HCT116 (cell line): ENCODE results near the gene HTR5A. TPM values are rescaled to one million over a fixed set of nuclear protein-coding genes. Genes with fewer than 3 reads are reported as not detected.

Source experiments
- ATAC-seq: fragments of 200-7000 bp; cut with Tn5 transposase; 2 replicates; pipeline ENCODE4 v1.9.1; 2020; ENCODE audit warnings: mild to moderate bottlenecking, moderate library complexity
- BruUV-seq: library from RNA; stranded (reverse); fragments of 400-500 nt; replicated peaks from 2 replicates; lab custom pipeline; 2021; lab: Mats Ljungman, UMichigan
- CTCF ChIA-PET: fragments of 300-600 bp; sonication (Branson Sonifier 250); formaldehyde crosslinking; loops from one replicate; lab custom pipeline; 2021; ENCODE audit warnings: antibody characterized with exemption; lab: Charles Lee
- POLR2A ChIA-PET: fragments of 300-600, 350-600 bp; sonication (Branson Sonifier 250); formaldehyde crosslinking; loops from one replicate; lab custom pipeline; 2021; ENCODE audit warnings: antibody characterized with exemption; lab: Charles Lee
- RAD21 ChIA-PET, 2 experiments: fragments of 300-600 bp; sonication (Branson Sonifier 250); formaldehyde crosslinking; loops; one replicate each; lab custom pipeline; 2023; ENCODE audit warnings: low total read pairs in 2 of 2; ENCODE audit not compliant: uncharacterized antibody in 2 of 2, unreplicated experiment in 2 of 2, low non-redundant PET in 1 of 2; lab: Charles Lee
- DNase-seq: peaks from one replicate; pipeline ENCODE4 v3.0.0-alpha.2; 2010; ENCODE audit warnings: low read depth, low spot score
- H2AFZ ChIP-seq: fragments of 200-600 bp; shearing (Covaris generic), sonication (generic); 2 replicates; pipeline ENCODE4 v1.6.1; 2017; ENCODE audit warnings: low read depth, mixed run types, mixed read lengths, antibody characterized with exemption, low read length; ENCODE audit not compliant: poor library complexity, severe bottlenecking
- H3K27ac ChIP-seq: 2 replicates; pipeline ENCODE4 v1.5.1; 2012; ENCODE audit warnings: low read depth, low read length
- H3K27me3 ChIP-seq: fragments of 200-600 bp; sonication (generic); 2 replicates; pipeline ENCODE4 v1.6.1; 2016; ENCODE audit warnings: mixed run types, low read length, mixed read lengths; ENCODE audit not compliant: insufficient read depth
- H3K36me3 ChIP-seq, 2 experiments: fragments of 200-500 bp in 1 of 2; fragments of 200-600 bp in 1 of 2; sonication (Bioruptor generic) in 1 of 2; sonication (generic) in 1 of 2; 2 replicates each; pipeline versions ENCODE4 v1.5.1 to v1.6.1; 2014 to 2016; ENCODE audit warnings: low read length in 2 of 2, inconsistent platforms in 1 of 2, mixed read lengths in 1 of 2, mixed run types in 1 of 2; ENCODE audit not compliant: insufficient read depth in 2 of 2, control insufficient read depth in 1 of 2
- H3K4me1 ChIP-seq, 2 experiments: fragments of 200-600 bp in 1 of 2; sonication (generic) in 1 of 2; 2 replicates each; pipeline versions ENCODE4 v1.5.1 to v1.6.1; 2012 to 2017; ENCODE audit warnings: low read length in 2 of 2, inconsistent platforms in 1 of 2, mild to moderate bottlenecking in 1 of 2, mixed read lengths in 1 of 2, mixed run types in 1 of 2, moderate library complexity in 1 of 2; ENCODE audit not compliant: insufficient read depth in 2 of 2, control insufficient read depth in 1 of 2
- H3K4me2 ChIP-seq: fragments of 200-600 bp; sonication (generic); 2 replicates; pipeline ENCODE4 v1.6.1; 2017; ENCODE audit warnings: mixed run types, low read length, mixed read lengths
- H3K4me3 ChIP-seq, 2 experiments: fragments of 200-600 bp in 1 of 2; sonication (generic) in 1 of 2; replicated peaks in 1 of 2; 2 replicates each; pipeline ENCODE4 v1.5.1; 2011 to 2016; ENCODE audit warnings: low read length in 2 of 2, control low read depth in 1 of 2, low read depth in 1 of 2, mild to moderate bottlenecking in 1 of 2, mixed read lengths in 1 of 2, mixed run types in 1 of 2
- H3K79me2 ChIP-seq: fragments of 200-600 bp; sonication (generic); 2 replicates; pipeline ENCODE4 v1.6.1; 2017; ENCODE audit warnings: mild to moderate bottlenecking, mixed run types, low read length, moderate library complexity, mixed read lengths; ENCODE audit not compliant: insufficient read depth
- H3K9ac ChIP-seq: fragments of 200-600 bp; sonication (generic); 2 replicates; pipeline ENCODE4 v1.6.1; 2016; ENCODE audit warnings: low read length, mixed read lengths
- H3K9me2 ChIP-seq: fragments of 200-600 bp; sonication (generic), shearing (Covaris generic); 2 replicates; pipeline ENCODE4 v1.6.1; 2017; ENCODE audit warnings: mixed run types, mild to moderate bottlenecking, moderate library complexity; ENCODE audit not compliant: insufficient read depth
- H3K9me3 ChIP-seq, 2 experiments: fragments of 200-500 bp in 1 of 2; fragments of 200-600 bp in 1 of 2; sonication (Bioruptor generic) in 1 of 2; sonication (generic) in 1 of 2; 2 replicates each; pipeline ENCODE4 v1.6.1; 2014 to 2017; ENCODE audit warnings: low read length in 2 of 2, mixed read lengths in 2 of 2, inconsistent platforms in 1 of 2, low read depth in 1 of 2, mild to moderate bottlenecking in 1 of 2, mixed run types in 1 of 2, moderate library complexity in 1 of 2; ENCODE audit not compliant: control insufficient read depth in 1 of 2, insufficient read depth in 1 of 2
- H4K20me1 ChIP-seq: fragments of 200-600 bp; sonication (generic), shearing (Covaris generic); 2 replicates; pipeline ENCODE4 v1.6.1; 2017; ENCODE audit warnings: mixed run types, mild to moderate bottlenecking, moderate library complexity; ENCODE audit not compliant: insufficient read depth
- CEBPB ChIP-seq: IDR thresholded peaks from 2 replicates; pipeline ENCODE4 v1.6.1; 2012; ENCODE audit warnings: low read depth
- EZH2 ChIP-seq: fragments of 200-600 bp; sonication (generic); IDR thresholded peaks from 2 replicates; pipeline ENCODE4 v1.6.1; 2017; ENCODE audit warnings: antibody characterized with exemption, mixed run types
- EZH2phosphoT487 ChIP-seq: fragments of 200-600 bp; IDR thresholded peaks from 2 replicates; pipeline ENCODE4 v1.6.1; 2018; ENCODE audit warnings: antibody characterized with exemption, borderline replicate concordance
- JUND ChIP-seq: IDR thresholded peaks from 2 replicates; pipeline ENCODE4 v1.6.1; 2012
- POLR2A ChIP-seq: IDR thresholded peaks from 2 replicates; pipeline ENCODE4 v1.7.0; 2011; ENCODE audit warnings: borderline replicate concordance; ENCODE audit not compliant: insufficient read depth, insufficient read length; ENCODE audit errors: extremely low read depth
- RAD21 ChIP-seq: IDR thresholded peaks from 2 replicates; pipeline ENCODE4 v1.6.1; 2012; ENCODE audit warnings: low read depth, mild to moderate bottlenecking
- SRF ChIP-seq: IDR thresholded peaks from 2 replicates; pipeline ENCODE4 v1.6.1; 2012; ENCODE audit warnings: low read depth
- TCF7L2 ChIP-seq: IDR thresholded peaks from 2 replicates; pipeline ENCODE4 v1.7.0; 2011; ENCODE audit warnings: borderline replicate concordance, inconsistent platforms; ENCODE audit not compliant: insufficient read depth, insufficient read length; ENCODE audit errors: extremely low read depth
- ZNF274 ChIP-seq: fragments of 200-500 bp; sonication (Bioruptor generic); IDR thresholded peaks from 2 replicates; pipeline ENCODE4 v1.6.1; 2014; ENCODE audit warnings: mild to moderate bottlenecking, low read depth, low read length, inconsistent platforms
- intact Hi-C: fragments of 100-400 bp; cut with micrococcal nuclease; formaldehyde crosslinking; loops from 2 replicates; pipeline ENCODE4 v1.10.0; 2022
- total RNA-seq: library from RNA; stranded (reverse); gene quantifications from one replicate; pipeline ENCODE4 v1.2.1, GENCODE V29; 2021; ENCODE audit not compliant: unreplicated experiment
- TF ChIP-seq, protein P1 (sequence below): IDR thresholded peaks from 2 replicates; pipeline ENCODE4 v1.6.1; 2012; ENCODE audit warnings: low read depth
- TF ChIP-seq, protein P2 (sequence below): IDR thresholded peaks from 2 replicates; pipeline ENCODE4 v1.6.1; 2012
- TF ChIP-seq, protein P3 (sequence below), 3 experiments: fragments of 200-600 bp in 1 of 3; sonication (generic) in 1 of 3; IDR thresholded peaks in 2 of 3; conservative IDR thresholded peaks in 1 of 3; 2 replicates each; pipeline ENCODE4 v1.5.1; 2012 to 2017; ENCODE audit warnings: low read depth in 2 of 3, low read length in 2 of 3, antibody characterized with exemption in 1 of 3, borderline replicate concordance in 1 of 3, control low read depth in 1 of 3, mild to moderate bottlenecking in 1 of 3, mixed read lengths in 1 of 3, mixed run types in 1 of 3, moderate library complexity in 1 of 3; ENCODE audit not compliant: insufficient read depth in 1 of 3

The HTR5A gene
- total RNA-seq, 1 experiment from 2014 or later = not detected

DNA sequence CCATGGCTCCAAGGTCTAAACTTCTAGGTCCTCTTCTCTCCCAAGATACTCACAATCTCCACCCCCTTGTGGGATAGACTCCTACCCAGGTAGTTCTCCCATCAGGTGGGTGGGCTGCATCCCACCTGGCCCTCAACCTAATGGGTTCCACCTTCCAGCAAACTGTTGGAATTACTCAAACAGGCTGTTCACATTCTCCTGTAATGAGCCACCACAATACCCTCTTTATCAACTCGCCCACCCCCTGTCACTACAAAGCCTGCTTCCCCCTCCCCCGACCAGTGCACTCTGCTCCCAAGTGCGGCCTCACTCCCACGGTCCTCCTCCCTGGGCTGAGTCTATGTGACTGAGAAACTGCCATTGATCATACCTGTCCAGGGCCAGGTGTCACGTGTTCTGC lies 10.4 kb upstream of the HTR5A start:
- ChIA-PET POLR2A (no interaction called here), RAD21 (no interaction called here), CTCF (no interaction called here)
- Histone ChIP-seq H4K20me1 (no peaks in the 10 kb centered on the region), H3K9ac (no peak overlapping the region), H3K9me2 (no peaks in the 10 kb centered on the region), H3K4me1 (no peaks in the 10 kb centered on the region), H3K9me3 (no peaks in the 10 kb centered on the region), H3K4me2 (no peak overlapping the region), H3K79me2 (no peaks in the 10 kb centered on the region), H3K4me3 (no peak overlapping the region), H3K27ac (no peak overlapping the region), H3K36me3 (no peaks in the 10 kb centered on the region), H3K27me3 (peaks cover 27% of the 10 kb centered on the region), H2AFZ (no peak overlapping the region)
- no peak for DNase-seq
- no peak for TF ChIP-seq EZH2
- TF ChIP-seq SRF = no peak
- TF ChIP-seq ZNF274 = no peak
- no peak for TF ChIP-seq TCF7L2
- no peak for TF ChIP-seq POLR2A
- no peak for TF ChIP-seq RAD21
- TF ChIP-seq CEBPB = no peak
- TF ChIP-seq, protein P1, sequence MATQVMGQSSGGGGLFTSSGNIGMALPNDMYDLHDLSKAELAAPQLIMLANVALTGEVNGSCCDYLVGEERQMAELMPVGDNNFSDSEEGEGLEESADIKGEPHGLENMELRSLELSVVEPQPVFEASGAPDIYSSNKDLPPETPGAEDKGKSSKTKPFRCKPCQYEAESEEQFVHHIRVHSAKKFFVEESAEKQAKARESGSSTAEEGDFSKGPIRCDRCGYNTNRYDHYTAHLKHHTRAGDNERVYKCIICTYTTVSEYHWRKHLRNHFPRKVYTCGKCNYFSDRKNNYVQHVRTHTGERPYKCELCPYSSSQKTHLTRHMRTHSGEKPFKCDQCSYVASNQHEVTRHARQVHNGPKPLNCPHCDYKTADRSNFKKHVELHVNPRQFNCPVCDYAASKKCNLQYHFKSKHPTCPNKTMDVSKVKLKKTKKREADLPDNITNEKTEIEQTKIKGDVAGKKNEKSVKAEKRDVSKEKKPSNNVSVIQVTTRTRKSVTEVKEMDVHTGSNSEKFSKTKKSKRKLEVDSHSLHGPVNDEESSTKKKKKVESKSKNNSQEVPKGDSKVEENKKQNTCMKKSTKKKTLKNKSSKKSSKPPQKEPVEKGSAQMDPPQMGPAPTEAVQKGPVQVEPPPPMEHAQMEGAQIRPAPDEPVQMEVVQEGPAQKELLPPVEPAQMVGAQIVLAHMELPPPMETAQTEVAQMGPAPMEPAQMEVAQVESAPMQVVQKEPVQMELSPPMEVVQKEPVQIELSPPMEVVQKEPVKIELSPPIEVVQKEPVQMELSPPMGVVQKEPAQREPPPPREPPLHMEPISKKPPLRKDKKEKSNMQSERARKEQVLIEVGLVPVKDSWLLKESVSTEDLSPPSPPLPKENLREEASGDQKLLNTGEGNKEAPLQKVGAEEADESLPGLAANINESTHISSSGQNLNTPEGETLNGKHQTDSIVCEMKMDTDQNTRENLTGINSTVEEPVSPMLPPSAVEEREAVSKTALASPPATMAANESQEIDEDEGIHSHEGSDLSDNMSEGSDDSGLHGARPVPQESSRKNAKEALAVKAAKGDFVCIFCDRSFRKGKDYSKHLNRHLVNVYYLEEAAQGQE = no peak
- TF ChIP-seq, protein P2, sequence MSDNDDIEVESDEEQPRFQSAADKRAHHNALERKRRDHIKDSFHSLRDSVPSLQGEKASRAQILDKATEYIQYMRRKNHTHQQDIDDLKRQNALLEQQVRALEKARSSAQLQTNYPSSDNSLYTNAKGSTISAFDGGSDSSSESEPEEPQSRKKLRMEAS = no peak
- TF ChIP-seq EZH2phosphoT487 = no peak
- TF ChIP-seq, protein P3, sequence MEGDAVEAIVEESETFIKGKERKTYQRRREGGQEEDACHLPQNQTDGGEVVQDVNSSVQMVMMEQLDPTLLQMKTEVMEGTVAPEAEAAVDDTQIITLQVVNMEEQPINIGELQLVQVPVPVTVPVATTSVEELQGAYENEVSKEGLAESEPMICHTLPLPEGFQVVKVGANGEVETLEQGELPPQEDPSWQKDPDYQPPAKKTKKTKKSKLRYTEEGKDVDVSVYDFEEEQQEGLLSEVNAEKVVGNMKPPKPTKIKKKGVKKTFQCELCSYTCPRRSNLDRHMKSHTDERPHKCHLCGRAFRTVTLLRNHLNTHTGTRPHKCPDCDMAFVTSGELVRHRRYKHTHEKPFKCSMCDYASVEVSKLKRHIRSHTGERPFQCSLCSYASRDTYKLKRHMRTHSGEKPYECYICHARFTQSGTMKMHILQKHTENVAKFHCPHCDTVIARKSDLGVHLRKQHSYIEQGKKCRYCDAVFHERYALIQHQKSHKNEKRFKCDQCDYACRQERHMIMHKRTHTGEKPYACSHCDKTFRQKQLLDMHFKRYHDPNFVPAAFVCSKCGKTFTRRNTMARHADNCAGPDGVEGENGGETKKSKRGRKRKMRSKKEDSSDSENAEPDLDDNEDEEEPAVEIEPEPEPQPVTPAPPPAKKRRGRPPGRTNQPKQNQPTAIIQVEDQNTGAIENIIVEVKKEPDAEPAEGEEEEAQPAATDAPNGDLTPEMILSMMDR (IDR thresholded peaks at IDR 0.05 in 2 of 3, conservative IDR thresholded peaks at IDR 0.05 in 1 of 3; ENCODE audit: borderline replicate concordance in 1 of 3, insufficient read depth in 1 of 3, low read depth in 2 of 3, low read length in 2 of 3) = no peak
- TF ChIP-seq JUND = no peak
- intact Hi-C loops = no loop called here
- no TSS peak for BruUV-seq
- ATAC-seq = no peak
